Peyer's patch (tissue), 4 donors: ENCODE data around the gene TTC21B. TPM values are rescaled to one million over a fixed set of nuclear protein-coding genes. Genes with fewer than 3 reads are reported as not detected.
"Not testable (repeated sequence)": the region's sequence is repeated elsewhere in the genome, so short reads cannot be mapped to it uniquely, and the experiment has no call there.

Experiments used
- DNase-seq, 3 donors: peaks; one replicate each; pipeline ENCODE4 v3.0.0-alpha.2; 2017 to 2019
- H3K27ac ChIP-seq, 4 donors: fragments of 200-600 bp; sonication (generic); one replicate each; pipeline ENCODE4 v1.5.1; 2016 to 2019
- H3K27me3 ChIP-seq, 2 donors: fragments of 200-600 bp; sonication (generic); one replicate each; pipeline ENCODE4 v1.5.1; 2019
- H3K36me3 ChIP-seq, 3 donors: fragments of 200-600 bp; sonication (generic); one replicate each; pipeline ENCODE4 v1.5.1; 2016 to 2019
- H3K4me1 ChIP-seq, 4 donors: fragments of 200-600 bp; sonication (generic); one replicate each; pipeline ENCODE4 v1.5.1; 2016 to 2019
- H3K4me3 ChIP-seq, 4 donors: fragments of 200-600 bp; sonication (generic); 1 replicate in 3 of 4; 2 replicates in 1 of 4; pipeline ENCODE4 v1.5.1; 2016 to 2019; ENCODE audit warnings: mild to moderate bottlenecking in 1 of 4
- H3K9me3 ChIP-seq, 4 donors: fragments of 200-600 bp; sonication (generic); one replicate each; pipeline ENCODE4 v1.5.1; 2016 to 2019; ENCODE audit warnings: mild to moderate bottlenecking in 1 of 4
- POLR2A ChIP-seq, 2 donors: fragments of 450-650 bp; IDR thresholded peaks; one replicate each; pipeline ENCODE4 v1.5.1; 2017; ENCODE audit warnings: antibody characterized with exemption in 2 of 2, mild to moderate bottlenecking in 2 of 2, moderate library complexity in 2 of 2
- total RNA-seq, 4 donors: library from RNA; depleted of rRNA; stranded (reverse); fragments of >200 nt; gene quantifications; one replicate each; pipeline ENCODE4 v1.1.0, GENCODE V29; 2016
- TF ChIP-seq, protein P1 (sequence below), 6 experiments: fragments of 450-650 bp in 4 of 6; fragments of 200-600 bp in 2 of 6; sonication (generic) in 1 of 6; IDR thresholded peaks; one replicate each; pipeline ENCODE4 v1.5.1; 2017 to 2019; ENCODE audit warnings: antibody characterized with exemption in 6 of 6, mild to moderate bottlenecking in 3 of 6, moderate library complexity in 1 of 6

Gene TTC21B
- total RNA-seq, 4 donors from 2014 or later, result 14.2 to 47.9 (median 32.6) TPM

DNA sequence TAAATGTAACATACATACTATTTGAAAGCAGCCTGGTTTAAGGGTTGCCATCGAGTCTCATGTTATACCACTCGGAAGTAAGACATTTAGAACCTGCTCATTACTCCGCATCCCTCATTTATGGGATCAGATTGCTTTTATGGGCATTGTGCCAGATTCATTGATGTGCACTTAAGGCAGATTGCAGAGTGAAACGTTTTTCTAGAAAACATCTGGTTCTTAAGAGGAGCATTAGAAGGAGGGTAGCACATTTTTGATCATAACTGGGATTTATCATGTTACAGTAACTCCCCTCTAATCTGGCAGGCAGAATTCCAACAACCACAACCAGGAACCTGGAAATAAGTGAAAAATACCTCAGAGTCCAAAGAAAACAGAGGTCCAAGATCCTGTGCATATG lies 85.4 kb downstream of the TTC21B start:
- Histone ChIP-seq H3K27ac (no peak overlapping the region), H3K4me1 (no peaks in the 10 kb centered on the region), H3K9me3 (no peaks in the 10 kb centered on the region), H3K36me3 (no peaks in the 10 kb centered on the region), H3K27me3 (no peaks in the 10 kb centered on the region), H3K4me3 (no peak overlapping the region)
- DNase-seq, result no peak
- TF ChIP-seq, protein P1, sequence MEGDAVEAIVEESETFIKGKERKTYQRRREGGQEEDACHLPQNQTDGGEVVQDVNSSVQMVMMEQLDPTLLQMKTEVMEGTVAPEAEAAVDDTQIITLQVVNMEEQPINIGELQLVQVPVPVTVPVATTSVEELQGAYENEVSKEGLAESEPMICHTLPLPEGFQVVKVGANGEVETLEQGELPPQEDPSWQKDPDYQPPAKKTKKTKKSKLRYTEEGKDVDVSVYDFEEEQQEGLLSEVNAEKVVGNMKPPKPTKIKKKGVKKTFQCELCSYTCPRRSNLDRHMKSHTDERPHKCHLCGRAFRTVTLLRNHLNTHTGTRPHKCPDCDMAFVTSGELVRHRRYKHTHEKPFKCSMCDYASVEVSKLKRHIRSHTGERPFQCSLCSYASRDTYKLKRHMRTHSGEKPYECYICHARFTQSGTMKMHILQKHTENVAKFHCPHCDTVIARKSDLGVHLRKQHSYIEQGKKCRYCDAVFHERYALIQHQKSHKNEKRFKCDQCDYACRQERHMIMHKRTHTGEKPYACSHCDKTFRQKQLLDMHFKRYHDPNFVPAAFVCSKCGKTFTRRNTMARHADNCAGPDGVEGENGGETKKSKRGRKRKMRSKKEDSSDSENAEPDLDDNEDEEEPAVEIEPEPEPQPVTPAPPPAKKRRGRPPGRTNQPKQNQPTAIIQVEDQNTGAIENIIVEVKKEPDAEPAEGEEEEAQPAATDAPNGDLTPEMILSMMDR (IDR thresholded peaks at IDR 0.05), result no peak
- TF ChIP-seq POLR2A (IDR thresholded peaks at IDR 0.05), result no peak

DNA sequence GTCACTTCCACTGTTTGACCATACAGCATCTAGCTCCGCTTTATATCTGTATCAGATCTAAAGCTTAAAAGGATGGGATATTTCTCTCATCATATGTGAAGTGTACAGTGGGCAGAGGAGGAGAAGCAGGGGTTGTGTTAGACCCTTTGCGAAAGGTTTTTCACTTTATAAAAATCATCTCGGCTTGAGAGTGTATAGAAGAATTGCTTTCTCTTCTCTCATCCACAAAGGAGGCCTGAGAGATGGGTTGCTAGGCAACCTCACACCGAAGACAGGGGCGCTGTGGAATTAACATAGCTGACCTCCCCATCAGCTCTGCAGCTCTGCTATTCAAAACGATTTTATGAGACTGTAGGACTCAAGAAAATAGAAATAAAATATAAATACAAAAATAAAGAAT lies 89.3 kb downstream of the TTC21B start:
- Histone ChIP-seq H3K27ac (no peak overlapping the region), H3K9me3 (no peaks in the 10 kb centered on the region), H3K4me3 (no peak overlapping the region), H3K27me3 (no peaks in the 10 kb centered on the region), H3K36me3 (no peaks in the 10 kb centered on the region), H3K4me1 (no peaks in the 10 kb centered on the region)
- TF ChIP-seq, protein P1 (IDR thresholded peaks at IDR 0.05), result no peak
- TF ChIP-seq POLR2A (IDR thresholded peaks at IDR 0.05), result no peak
- no peak for DNase-seq

DNA sequence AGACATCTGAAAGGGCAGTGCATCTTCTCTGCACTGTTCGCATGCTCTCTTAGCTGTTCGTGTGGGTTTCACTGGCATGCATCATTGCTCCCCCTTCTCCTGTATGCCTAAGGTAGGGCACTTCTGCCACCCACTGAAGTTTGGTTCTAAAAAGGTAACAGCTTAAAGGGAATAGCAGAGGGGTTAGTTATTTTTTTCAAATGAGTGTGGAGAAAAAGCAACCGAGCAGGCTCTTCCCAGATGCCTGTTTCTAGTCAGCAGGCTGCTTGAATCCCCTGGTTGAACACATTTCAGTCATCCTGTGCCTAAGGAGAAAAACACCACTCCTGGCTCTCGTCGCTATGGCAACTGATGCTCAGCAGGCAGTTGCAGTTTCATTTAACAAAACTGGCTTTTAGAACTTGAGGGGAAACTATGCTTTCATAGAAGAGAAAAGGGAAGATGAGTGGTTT lies 89.7 kb downstream of the TTC21B start:
- no peak for TF ChIP-seq POLR2A (IDR thresholded peaks at IDR 0.05)
- TF ChIP-seq, protein P1 (IDR thresholded peaks at IDR 0.05), result no peak
- Histone ChIP-seq H3K27ac (no peak overlapping the region), H3K27me3 (no peaks in the 10 kb centered on the region), H3K9me3 (no peaks in the 10 kb centered on the region), H3K36me3 (no peaks in the 10 kb centered on the region), H3K4me1 (no peaks in the 10 kb centered on the region), H3K4me3 (no peak overlapping the region)
- DNase-seq, result no peak

DNA sequence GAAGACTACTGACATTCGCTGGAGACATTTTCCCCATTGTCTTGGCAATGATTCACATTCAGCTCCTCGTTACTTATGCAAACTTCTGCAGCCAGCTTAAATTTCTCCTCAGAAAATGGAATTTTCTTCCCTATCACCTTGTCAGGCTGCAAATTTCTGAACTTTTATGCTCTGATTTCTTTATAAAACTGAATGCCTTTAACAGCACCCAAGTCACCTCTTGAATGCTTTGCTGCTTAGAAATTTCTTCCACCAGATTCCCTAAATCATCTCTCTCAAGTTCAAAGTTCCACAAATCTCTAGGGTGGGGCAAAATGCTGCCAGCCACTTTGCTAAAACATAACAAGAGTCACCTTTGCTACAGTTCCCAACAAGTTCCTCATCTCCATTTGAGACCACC lies 92.5 kb downstream of the TTC21B start:
- H3K27ac ChIP-seq, H3K9me3 ChIP-seq, H3K4me1 ChIP-seq, H3K27me3 ChIP-seq, DNase-seq, H3K4me3 ChIP-seq, H3K36me3 ChIP-seq: not testable (repeated sequence)

DNA sequence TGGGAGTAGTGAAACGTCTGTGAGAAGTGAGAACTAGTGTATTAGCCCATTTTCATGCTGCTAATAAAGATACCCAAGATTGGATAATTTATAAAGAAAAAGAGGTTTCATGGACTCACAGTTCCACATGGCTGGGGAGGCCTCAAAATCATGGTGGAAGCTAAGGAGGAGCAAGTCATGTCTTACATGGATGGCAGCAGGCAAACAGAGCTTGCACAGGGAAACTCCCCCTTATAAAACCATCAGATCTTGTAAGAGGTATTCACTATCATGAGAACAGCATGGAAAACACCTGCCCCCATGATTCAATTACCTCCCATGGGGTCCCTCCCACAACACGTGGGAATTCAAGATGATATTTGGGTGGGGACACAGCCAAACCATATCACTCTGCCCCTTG lies 93.9 kb downstream of the TTC21B start:
- H3K4me1 ChIP-seq, H3K27me3 ChIP-seq, H3K36me3 ChIP-seq, H3K4me3 ChIP-seq, DNase-seq, H3K9me3 ChIP-seq, H3K27ac ChIP-seq: not testable (repeated sequence)

DNA sequence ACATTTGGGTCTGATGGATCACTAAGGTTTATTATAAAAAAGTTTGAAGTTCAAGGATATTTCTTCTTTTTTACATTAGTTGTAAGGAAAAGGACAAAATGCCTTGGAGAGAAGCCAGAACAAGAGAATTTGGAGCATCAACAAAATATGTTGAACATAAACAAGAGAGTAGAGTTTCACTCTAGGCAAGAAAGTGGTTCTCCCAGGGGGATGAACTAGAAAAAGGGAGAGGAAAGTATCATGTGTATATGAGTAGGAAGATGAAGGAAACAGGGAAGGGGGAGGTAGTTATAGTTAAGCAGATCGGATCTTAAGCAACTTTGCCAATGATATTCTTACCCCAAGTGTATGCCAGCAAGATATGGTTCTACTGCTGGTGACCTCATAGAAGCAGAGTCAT lies 95.7 kb downstream of the TTC21B start:
- DNase-seq, result no peak
- no peaks in the 10 kb centered on the region for H3K36me3 ChIP-seq
- no peaks in the 10 kb centered on the region for H3K9me3 ChIP-seq
- no peaks in the 10 kb centered on the region for H3K4me1 ChIP-seq
- no peak overlapping the region for H3K27ac ChIP-seq
- TF ChIP-seq, protein P1 (IDR thresholded peaks at IDR 0.05), result no peak
- no peak for TF ChIP-seq POLR2A (IDR thresholded peaks at IDR 0.05)
- H3K4me3 ChIP-seq, result no peak overlapping the region
- no peaks in the 10 kb centered on the region for H3K27me3 ChIP-seq

- no peaks in the 10 kb centered on the region for H3K36me3 ChIP-seq
- no peak for TF ChIP-seq POLR2A (IDR thresholded peaks at IDR 0.05)
- TF ChIP-seq, protein P1 (IDR thresholded peaks at IDR 0.05), result no peak
- no peaks in the 10 kb centered on the region for H3K4me1 ChIP-seq
- H3K27me3 ChIP-seq, result no peaks in the 10 kb centered on the region
- H3K9me3 ChIP-seq, result peaks cover 0 to 6% (median 0%) of the 10 kb centered on the region in 4 donors
- DNase-seq, result no peak
- H3K27ac ChIP-seq, result no peak overlapping the region
- no peak overlapping the region for H3K4me3 ChIP-seq
These were observed 101.2 kb downstream of the TTC21B start for GRCh38 chr2:165852394-165852793.
